Lower leg skin (tissue), 4 donors: ENCODE data around the gene ARHGEF18. TPM values are rescaled to one million over a fixed set of nuclear protein-coding genes. Genes with fewer than 3 reads are reported as not detected.

Experiments used
- DNase-seq, 2 donors: peaks; one replicate each; pipeline ENCODE4 v3.0.0-alpha.2; 2019; ENCODE audit warnings: low spot score in 2 of 2
- H3K4me3 ChIP-seq: fragments of 200-600 bp; sonication (generic); 2 replicates; pipeline ENCODE4 v1.5.1; 2017; ENCODE audit warnings: mild to moderate bottlenecking, low read depth; ENCODE audit not compliant: poor library complexity, severe bottlenecking
- POLR2A ChIP-seq, 2 donors: fragments of 450-650 bp; IDR thresholded peaks; one replicate each; pipeline ENCODE4 v1.6.1; 2016 to 2017; ENCODE audit warnings: antibody characterized with exemption in 2 of 2, mild to moderate bottlenecking in 1 of 2, moderate library complexity in 1 of 2
- WGBS, 2 donors: methylation state at CpG; one replicate each; pipeline ENCODE4 v1.1.5; 2018; 5-methylcytosine and 5-hydroxymethylcytosine counted together
- intact Hi-C: fragments of 100-400 bp; cut with DNase I; formaldehyde crosslinking; loops from one replicate; pipeline ENCODE4 v1.15.0; 2023; ENCODE audit warnings: low total_unique reads
- total RNA-seq, 4 donors: library from RNA; depleted of rRNA; stranded (reverse); fragments of >200 nt; gene quantifications; one replicate each; pipeline ENCODE4 v1.1.0, GENCODE V29; 2016
- TF ChIP-seq, protein P1 (sequence below), 3 donors: fragments of 450-650 bp; IDR thresholded peaks; one replicate each; pipeline ENCODE4 v1.5.1; 2016; ENCODE audit warnings: antibody characterized with exemption in 3 of 3, mild to moderate bottlenecking in 3 of 3, moderate library complexity in 2 of 3

ARHGEF18 gene
- total RNA-seq, 4 donors from 2014 or later: 32.3 to 49.2 (median 36.3) TPM

DNA sequence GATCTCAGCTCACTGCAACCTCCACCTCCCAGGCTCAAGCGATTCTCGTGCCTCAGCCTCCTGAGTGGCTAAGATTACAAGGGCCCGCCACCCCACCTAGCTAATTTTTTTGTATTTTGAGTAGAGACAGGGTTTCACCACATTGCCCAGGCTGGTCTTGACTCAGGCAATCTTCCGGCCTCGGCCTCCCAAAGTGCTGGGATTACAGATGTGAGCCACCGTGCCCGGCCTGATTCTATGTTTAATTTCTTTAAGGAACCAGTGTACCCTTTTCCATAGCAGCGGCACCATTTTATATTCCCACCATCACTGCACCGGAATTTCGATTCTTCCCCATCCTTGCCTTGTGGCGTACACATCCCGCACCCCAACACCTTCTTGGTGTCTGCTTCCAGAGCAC is 36.8 kb upstream of the ARHGEF18 start:
- intact Hi-C loops: no loop called here
- DNase-seq: no peak
- 91 to 96% methylated on average over 12 of the region's 12 CpGs for WGBS, 2 donors
- H3K4me3 ChIP-seq: no peak overlapping the region
- TF ChIP-seq, protein P1, sequence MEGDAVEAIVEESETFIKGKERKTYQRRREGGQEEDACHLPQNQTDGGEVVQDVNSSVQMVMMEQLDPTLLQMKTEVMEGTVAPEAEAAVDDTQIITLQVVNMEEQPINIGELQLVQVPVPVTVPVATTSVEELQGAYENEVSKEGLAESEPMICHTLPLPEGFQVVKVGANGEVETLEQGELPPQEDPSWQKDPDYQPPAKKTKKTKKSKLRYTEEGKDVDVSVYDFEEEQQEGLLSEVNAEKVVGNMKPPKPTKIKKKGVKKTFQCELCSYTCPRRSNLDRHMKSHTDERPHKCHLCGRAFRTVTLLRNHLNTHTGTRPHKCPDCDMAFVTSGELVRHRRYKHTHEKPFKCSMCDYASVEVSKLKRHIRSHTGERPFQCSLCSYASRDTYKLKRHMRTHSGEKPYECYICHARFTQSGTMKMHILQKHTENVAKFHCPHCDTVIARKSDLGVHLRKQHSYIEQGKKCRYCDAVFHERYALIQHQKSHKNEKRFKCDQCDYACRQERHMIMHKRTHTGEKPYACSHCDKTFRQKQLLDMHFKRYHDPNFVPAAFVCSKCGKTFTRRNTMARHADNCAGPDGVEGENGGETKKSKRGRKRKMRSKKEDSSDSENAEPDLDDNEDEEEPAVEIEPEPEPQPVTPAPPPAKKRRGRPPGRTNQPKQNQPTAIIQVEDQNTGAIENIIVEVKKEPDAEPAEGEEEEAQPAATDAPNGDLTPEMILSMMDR (IDR thresholded peaks at IDR 0.05): no peak
- no peak for TF ChIP-seq POLR2A (IDR thresholded peaks at IDR 0.05)

DNA sequence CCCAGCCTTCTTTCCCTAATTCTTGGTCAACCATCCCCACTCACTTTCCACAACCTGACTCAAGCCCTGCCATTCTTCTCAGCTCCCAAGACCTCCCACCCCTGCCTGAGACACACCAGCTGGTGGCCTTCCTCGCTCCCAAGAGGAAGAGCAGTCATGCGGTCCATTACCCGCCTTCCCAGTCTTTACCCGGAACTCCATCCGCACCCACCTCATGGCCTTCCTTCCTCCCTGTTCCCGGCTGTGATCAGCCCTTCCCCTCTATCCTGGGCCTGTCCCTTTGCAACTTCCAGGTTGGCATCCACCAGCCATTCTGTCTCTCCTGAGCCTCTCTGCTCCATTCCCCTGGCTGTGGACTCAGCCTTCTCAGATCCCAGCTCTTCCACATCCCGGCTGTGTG is 35.9 kb upstream of the ARHGEF18 start:
- TF ChIP-seq POLR2A (IDR thresholded peaks at IDR 0.05): no peak
- TF ChIP-seq, protein P1 (IDR thresholded peaks at IDR 0.05): no peak
- intact Hi-C loops: no loop called here
- no peak for DNase-seq
- WGBS, 2 donors: 78 to 82% methylated on average over 7 of the region's 7 CpGs
- H3K4me3 ChIP-seq: no peak overlapping the region

DNA sequence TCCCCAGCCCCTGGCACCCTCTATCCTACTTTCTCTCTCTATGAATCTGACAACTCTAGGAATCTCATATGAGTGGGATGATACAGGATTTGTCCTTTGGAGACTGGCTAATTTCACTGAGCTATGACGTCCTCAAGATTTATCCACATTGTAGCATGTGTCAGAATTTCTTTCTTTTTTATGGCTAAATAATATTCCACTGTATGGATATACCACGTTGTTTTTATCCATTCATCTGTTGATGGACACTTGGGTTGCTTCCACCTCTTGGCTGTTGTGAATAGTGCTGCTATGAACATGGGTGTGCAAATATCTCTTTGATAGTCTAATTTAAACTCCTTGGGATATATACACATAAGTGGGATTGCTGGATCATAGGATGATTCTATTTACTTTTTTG is 30.6 kb upstream of the ARHGEF18 start:
- 40 to 70% methylated on average over 2 of the region's 2 CpGs for WGBS, 2 donors
- TF ChIP-seq POLR2A (IDR thresholded peaks at IDR 0.05): no peak
- TF ChIP-seq, protein P1 (IDR thresholded peaks at IDR 0.05): no peak
- no peak for DNase-seq
- intact Hi-C loops: no loop called here
- no peak overlapping the region for H3K4me3 ChIP-seq

- intact Hi-C loops: no loop called here
- no peak for DNase-seq
- TF ChIP-seq POLR2A (IDR thresholded peaks at IDR 0.05): no peak
- TF ChIP-seq, protein P1 (IDR thresholded peaks at IDR 0.05): no peak
- H3K4me3 ChIP-seq: no peak overlapping the region
- 74 to 77% methylated on average over 10 of the region's 10 CpGs for WGBS, 2 donors
These were observed 22.4 kb upstream of the ARHGEF18 start for GRCh38 chr19:7326105-7326877.

DNA sequence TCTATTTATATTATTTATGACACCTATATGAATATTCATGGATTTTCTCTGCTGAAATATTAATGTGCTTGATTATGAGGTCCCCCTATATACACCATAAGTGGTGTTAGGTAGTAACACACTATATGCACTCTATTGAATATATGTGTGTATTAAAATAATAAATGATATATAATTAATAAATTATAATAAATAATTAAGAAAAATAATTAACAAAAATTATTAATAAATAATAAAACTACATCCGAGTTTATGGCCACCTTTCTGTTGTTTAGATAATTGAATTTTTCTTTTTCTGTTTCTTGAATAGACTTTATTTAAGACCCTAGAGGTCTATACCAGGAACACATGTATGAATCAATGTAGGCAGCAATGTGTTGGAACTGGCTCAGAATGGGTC is 20.9 kb upstream of the ARHGEF18 start:
- 69 to 76% methylated on average over 1 of the region's 1 CpG for WGBS, 2 donors
- intact Hi-C loops: no loop called here
- DNase-seq: no peak
- H3K4me3 ChIP-seq: no peak overlapping the region
- TF ChIP-seq POLR2A (IDR thresholded peaks at IDR 0.05): no peak
- TF ChIP-seq, protein P1 (IDR thresholded peaks at IDR 0.05): no peak

DNA sequence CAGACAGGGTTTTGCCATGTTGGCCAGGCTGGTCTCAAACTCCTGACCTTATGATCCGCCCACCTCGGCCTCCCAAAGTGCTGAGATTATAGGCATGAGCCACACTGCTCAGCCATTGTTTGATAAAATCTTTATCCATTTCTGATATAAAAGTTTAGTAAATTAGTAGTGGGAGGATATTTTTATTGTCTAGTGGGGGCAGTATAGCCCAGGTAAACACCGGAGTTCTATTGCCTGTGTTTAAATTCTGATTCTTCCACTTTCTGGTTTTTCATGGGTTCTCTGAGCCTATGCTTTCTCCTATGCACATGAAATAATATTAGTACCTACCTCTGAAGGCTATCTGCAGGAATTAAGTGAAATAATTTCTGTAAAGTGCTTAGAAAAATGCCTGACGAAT is 20.1 kb upstream of the ARHGEF18 start:
- H3K4me3 ChIP-seq: no peak overlapping the region
- no peak for TF ChIP-seq POLR2A (IDR thresholded peaks at IDR 0.05)
- TF ChIP-seq, protein P1 (IDR thresholded peaks at IDR 0.05): no peak
- no peak for DNase-seq
- WGBS, 2 donors: 94 to 96% methylated on average over 4 of the region's 4 CpGs
- intact Hi-C loops: no loop called here
